GM18861 (cell line): ENCODE results near the gene PYDC1.
"Not testable (repeated sequence)": the region's sequence is repeated elsewhere in the genome, so short reads cannot be mapped to it uniquely, and the experiment has no call there.

Experiments used
- ATAC-seq: cut with Tn5 transposase; IDR thresholded peaks from one replicate; pipeline ENCODE4 v1.9.1; 2021; ENCODE audit not compliant: unreplicated experiment

Gene PYDC1

DNA sequence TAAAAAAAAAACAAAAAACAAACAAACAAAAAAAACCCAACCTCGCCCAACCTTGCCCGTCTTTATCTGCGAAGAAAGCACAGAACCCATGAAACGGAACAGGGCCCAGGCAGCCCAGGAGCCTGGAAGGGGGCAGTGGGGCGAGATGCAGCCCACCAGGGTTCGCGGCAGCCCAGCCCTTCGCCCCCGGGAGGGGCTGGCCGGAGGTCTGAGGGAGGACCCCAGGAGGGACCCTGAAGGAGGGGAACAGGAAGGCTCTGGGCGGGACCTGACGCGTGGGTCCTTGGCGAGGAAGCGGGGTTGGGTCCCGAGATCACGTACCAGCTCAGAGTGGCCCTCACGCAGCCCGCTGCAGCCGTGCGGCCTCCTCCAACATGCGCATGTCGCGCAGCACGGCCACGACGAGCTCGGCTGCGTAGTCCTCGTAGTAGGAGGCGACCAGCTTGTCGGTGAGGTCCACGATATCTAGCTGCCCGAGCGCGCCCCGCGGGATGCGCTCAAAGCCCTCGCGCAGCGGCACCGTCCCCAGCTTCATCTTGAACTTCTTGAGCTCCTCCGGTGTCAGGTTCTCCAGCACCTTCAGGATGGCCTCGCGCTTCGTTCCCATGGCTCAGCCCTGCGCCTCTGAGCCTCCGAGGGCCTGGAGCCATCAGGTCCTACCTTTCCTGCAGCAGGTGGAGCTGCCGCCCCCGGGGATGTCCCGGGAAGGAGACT lies at the start of gene PYDC1:
TSS of gene PYDC1 (minus strand) at position 714 of the 714 bp plus-strand sequence. CDS start at position 607, 107 bp downstream.
- no peak for ATAC-seq

DNA sequence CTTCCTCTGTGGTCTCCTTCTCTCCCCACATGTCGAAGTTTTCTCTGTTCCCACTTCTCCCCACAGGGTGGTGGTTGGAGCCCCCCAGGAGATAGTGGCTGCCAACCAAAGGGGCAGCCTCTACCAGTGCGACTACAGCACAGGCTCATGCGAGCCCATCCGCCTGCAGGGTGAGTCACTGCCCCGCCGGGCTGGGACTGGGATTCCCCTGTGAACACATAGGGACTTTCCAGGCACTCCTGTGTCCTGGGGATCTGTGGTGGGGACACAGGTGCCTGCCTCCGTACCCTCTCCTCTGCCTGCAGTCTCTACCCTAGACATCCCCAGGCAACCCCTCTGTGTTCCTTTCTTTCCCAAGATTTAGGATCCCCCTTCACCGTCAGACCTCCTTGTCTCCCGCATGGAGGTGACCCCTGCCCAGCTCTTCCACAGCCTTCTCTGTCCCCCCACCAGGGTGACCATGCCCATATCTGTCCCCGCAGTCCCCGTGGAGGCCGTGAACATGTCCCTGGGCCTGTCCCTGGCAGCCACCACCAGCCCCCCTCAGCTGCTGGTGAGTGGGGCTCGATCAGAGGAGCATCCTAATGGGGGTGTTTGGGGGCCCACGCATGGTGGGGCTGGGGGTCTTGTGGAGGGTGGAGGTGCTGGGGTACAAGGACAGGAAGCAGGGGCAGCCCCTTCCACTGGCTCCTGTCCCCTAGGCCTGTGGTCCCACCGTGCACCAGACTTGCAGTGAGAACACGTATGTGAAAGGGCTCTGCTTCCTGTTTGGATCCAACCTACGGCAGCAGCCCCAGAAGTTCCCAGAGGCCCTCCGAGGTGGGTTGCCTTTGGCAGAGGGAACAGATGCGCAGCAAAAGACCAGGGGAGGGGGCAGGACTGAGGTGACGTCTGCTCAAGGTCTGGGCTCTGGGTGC lies 48.7 kb upstream of the PYDC1 start:
- ATAC-seq: peak; percentile 90

DNA sequence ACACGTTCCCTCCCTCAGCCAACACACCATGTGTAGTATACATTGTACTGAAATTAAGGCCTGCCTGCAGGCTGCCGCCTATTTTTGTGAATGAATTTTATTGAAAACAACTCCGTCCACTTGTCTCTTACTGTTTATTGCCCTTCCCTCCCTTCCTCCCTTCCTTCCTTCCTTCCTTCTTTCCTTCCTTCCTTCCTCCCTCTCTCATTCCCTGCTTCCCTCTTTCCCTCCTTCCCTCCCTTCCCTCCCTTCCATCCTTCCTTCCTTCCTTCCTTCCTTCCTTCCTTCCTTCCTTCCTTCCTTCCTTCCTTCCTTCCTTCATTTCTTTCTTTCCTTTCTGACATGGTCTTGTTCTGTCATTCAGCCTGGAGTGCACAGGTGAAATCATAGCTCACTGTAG lies 45.1 kb upstream of the PYDC1 start:
- ATAC-seq: no peak

DNA sequence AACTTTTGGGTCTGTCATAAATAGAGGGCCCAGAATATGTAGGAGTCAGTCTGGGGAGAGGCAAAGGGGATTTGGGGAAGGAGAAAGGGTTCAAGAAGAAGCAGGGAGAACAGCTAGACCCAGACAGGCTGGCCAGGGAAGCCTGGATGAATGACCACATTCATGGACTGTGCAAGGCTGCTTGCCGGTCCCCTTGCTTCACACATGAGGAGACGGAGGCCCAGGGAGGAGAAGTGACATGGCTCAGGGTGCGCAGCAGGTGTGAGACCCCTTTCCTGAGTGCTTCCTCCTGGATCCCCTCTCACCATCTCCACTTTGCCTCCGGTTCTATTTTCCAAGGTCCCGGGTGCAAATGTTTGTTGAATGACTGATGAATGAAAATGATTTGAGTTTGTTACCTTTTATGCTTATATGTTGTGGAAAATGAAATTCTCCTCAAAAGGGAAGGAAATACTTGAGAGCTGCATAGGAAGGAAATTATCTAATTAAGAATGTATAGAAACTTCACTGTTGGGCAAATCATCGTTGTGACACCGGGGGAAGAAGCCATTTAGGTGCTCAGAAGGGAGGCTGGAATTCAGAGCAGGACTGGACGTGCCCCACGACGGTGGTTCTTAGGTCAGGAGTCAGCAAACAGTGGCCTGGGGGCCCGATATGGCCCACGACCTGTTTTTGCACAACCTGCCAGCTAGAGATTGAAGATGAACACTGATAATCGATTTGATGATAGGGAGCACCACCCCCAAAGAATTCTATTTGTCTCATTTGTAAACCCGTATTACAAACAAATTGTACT lies 43.4 kb upstream of the PYDC1 start:
- ATAC-seq: no peak

DNA sequence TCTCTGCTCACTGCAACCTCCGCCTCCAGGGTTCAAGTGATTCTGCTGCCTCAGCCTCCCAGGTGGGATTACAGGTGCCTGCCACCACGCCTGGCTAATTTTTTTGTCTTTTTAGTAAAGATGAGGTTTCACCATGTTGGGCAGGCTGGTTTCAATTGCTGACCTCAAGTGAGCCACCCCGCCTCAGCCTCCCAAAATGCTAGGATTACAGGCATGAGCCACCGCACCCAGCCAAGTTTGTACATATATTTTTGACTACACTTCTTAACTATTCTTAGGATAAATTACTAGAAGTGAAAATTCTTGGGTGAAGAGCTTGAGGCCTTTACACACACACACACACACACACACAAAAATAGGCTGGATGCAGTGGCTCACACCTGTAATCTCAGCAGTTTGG lies 41.4 kb upstream of the PYDC1 start:
- no peak for ATAC-seq

DNA sequence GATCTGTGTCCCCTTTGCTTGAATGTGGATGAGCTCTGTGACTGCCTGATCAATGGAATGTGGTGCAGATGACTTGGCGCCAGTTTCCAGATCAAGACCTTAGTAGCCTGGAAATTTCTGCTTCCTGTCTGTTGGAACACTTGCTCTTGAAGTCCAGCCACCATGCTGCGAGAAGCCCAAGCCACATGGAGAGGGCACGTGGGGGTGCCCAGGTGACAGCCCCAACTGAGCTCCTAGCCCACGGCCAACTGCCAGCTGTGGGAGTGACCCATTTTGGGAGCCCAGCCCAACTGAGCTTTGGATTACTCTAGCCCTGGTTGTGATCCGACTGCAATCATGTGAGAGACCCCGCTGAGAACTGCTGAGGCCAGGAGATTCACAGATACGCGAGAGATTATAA lies 39.5 kb upstream of the PYDC1 start:
- ATAC-seq: no peak

DNA sequence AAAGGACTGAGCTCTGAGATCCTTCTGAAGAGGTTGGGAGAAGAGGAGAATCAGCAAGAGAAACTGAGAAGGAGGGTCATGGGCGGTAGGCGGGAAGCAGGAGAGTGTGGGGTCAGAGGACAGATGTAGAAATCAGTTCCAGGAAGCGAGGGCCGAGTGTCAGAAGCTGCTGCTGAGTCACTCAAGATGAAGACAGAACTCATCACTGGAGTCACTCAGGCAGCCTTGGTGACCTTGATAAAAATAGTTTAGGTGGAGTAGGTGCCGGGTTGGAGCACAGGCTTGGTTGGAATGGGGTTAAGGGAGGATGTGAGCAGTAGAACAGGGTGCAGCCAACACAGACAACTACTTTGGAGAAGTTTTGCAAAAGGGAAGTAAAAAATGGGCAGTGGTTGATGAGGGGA lies 36.7 kb upstream of the PYDC1 start:
- ATAC-seq: no peak

DNA sequence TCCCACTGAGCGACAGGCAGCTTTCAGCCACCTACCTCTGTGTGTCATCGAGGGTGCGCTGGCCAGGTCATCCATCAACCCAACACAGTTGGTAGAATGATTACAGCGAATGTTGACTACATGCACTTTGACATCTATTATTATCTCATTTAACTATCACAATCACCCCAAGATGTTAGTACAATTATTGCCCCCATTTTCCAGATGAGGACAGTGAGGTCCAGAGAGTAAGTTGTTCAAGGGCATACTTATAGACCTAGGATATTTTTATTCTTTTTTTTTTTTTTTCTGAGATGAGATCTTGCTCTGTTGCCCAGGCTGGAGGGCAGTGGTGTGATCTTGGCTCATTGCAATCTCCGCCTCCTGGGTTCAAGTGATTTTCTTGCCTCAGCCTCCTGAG lies 34.5 kb upstream of the PYDC1 start:
- ATAC-seq: no peak

DNA sequence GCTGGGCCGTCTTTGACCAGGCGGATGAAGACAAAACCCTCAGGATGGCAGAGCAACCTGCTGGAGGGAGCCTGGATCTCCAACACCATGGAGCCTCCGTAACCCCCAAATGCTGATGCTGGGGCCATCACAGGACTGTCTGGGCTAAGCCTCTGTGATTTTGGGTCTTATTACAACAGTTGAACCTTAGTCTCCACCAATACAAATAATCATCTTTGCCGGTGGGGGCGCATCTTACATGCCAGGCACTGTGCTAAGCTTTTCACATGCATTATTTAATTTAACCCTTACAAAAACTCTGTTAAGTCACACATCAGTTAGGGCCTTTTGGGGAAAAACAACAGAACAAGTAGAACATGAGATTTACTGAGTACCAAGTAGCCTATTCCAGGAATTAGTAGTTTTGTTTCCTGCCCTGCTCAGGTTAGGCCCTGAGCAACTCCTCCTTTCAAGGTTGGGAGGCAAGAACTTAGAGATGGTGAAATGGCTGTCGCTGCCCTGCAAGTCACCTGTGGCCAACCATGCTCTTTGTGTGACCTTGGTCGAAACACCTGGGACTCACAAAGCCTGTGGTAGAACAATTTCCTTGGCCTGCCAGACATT lies 33.9 kb upstream of the PYDC1 start:
- no peak for ATAC-seq

DNA sequence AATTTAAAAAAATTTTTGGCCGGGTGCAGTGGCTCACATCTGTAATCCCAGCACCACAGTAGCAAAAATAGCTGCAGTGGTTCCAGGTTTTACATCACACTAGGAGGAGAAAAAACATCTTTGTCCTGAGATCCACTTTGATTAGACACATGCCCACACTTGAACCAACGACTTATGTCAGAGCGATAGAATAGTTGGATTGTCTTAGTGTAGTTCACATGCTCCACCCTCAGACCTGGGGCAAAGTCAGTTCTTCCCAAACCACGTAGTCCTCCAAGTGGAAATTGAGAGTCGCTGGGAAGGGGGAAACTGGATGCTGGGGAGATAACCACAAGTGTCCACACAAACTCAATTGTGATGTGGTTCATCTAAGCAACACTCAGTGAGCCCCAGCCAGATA lies 31.4 kb upstream of the PYDC1 start:
- no peak for ATAC-seq

DNA sequence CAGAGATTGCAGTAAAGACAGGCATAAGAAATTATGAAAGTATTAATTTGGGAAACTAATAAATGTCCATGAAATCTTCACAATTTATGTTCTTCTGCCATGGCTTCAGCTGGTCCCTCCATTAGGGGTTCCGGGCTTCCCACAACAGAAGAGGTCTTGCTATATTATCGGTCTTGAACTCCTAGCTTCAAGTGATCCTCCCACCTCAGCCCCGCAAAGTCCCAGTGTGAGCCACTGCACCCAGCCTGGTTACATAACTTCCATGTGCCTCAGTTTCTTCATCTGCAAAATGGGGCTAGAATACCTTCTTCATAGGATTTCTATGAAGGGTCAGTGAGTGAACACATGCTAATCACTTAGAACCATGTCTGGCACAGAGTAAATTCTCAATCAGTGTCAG lies 29.4 kb upstream of the PYDC1 start:
- no peak for ATAC-seq

DNA sequence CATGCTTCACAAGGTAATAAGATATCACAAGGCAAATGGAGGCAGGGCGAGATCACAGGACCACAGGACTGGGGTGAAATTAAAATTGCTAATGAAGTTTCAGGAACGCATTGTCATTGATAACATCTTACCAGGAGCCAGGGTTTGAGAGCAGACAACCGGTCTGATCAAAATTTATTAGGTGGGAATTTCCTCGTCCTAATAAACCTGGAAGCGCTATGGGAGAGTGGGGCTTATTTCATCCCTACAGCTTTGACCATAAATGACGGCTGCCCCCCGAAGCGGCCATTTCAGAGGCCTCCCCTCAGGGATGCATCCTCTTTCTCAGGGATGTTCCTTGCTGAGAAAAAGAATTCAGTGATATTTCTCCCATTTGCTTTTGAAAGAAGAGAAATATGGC lies 28.7 kb upstream of the PYDC1 start:
- not testable (repeated sequence) for ATAC-seq

DNA sequence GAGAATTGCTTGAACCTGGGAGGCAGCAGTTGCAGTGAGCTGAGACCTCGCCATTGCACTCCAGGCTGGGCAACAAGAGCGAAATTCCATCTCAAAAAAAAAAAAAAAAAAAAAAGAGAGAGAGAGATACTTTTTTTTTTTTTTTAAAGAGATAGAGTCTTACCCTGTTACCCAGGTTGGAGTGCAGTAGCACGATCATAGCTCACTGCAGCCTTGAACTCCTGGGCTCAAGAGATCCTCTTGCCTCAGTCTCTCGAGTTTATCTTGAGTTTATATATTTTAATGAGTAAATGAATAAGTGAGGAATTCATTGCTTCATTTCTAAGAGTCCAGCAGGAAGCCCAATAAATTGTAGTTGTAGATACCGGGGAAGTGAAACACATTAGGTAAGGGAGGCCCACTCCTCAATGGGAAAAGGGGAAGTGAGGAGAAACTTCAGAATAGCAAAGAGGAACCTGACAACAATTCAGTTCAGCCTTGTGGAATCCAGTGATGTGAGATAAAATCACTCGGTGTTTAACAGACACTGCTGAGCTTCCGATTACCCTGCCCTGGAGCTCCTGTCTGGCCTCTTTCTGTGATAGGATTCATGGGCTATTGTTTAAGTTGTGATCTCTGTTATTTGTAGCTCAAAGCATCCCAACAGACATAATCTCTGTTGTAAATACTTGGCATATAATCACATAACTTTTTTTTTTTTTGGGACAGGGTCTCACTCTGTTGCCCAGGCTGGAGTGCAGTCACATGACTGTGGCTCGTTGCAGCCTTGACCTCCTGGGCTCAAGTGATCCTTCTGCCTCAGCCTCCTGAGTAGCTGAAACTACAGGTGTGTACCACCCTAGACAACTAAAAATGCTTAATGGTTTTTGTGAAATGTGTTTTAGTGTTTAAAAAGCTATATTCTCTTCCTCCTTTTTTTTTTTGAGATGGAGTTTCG lies 27.1 kb upstream of the PYDC1 start:
- no peak for ATAC-seq

DNA sequence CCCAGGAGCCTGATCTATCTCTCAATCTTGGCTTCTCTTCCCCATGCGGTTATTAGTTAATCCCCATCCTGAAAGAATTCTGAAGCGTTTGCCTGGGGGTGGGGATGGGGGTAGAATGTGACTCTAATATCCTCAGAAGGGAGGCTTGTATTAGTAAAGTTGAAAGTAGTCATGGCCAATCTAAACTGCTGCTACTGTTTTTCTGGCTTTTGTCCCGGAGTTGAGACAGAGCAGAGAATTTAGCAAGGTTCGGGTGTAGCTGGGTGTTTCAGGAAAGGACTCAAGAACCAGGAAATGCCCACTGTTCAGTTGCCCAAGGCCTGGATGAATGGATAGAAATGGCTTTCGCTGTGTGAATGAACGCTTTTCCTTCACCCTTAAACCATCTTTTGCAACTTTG lies 25.3 kb upstream of the PYDC1 start:
- ATAC-seq: no peak

DNA sequence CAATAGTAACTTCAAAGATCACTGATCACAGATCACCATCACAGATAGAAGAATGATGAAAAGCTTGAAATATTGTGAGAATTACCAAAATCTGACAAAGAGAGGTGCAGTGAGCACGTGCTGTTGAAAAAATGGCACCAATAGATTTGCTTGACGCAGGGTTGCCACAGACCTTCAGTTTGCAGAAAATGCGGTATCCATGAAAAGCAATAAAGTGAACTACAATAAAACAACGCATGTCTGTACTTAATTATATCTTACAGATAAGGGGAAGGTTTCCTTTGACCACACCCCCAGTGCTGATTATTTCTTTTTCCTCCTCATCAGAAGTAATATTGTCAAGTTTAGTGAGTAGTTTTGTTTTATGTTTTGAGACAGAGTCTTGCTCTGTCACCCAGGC lies 21.1 kb upstream of the PYDC1 start:
- no peak for ATAC-seq

DNA sequence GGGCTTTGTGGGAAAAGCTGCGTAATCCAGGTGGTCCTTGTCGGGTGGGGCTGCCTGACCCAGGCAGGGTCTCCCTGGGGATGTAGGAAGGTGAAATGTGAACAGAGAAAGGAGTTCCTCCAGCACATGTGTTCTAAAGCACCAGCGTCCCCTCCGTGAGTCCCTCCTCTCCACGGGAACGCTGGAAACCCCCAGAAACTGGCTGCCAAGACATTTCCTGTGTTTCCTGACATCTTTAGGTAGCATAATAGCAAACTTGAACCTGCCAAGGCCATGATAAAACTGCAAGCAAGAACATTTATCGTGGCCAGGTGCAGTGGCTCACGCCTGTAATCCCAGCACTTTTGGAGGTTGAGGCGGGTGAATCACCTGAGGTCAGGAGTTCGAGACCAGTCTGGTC lies 12.6 kb upstream of the PYDC1 start:
- no peak for ATAC-seq

DNA sequence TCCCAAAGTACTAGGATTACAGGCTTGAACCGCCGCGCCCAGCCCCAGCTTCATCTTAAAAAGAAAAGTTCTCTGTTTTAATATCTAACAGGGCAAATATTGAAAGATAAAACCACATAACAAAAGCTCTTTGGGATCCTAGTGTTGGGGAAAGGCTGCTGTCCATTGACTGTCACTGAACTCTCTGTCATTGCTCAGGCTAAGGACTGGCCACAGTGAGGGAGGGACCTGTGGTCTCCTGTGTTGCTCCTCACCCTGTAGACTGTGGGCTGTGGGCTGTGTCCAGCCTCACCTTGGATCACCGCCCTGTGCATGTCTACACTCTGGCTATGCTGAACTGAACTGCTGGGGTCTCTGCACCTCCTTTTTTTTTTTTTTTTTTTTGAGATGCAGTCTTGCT lies 11.3 kb upstream of the PYDC1 start:
- no peak for ATAC-seq

DNA sequence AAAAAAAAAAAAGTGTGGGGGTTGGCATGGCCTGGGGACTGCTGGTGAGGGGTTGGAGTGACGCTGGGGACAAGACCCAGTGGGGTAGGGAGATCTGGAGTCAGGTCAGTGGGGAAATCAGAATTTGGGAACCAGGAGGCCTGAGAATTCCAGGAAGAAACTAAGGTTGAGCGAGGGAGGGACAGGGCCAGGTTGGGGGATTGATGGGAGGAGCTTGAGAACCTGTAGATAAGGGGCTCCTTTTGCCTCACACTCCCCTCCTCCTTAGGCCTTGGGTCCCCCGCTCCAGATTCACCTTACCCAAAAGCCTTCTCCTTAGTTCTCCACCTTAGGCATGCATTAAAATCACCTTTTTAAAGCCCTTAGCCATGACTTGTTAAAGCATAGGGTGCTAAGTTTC lies 8.3 kb upstream of the PYDC1 start:
- no peak for ATAC-seq

DNA sequence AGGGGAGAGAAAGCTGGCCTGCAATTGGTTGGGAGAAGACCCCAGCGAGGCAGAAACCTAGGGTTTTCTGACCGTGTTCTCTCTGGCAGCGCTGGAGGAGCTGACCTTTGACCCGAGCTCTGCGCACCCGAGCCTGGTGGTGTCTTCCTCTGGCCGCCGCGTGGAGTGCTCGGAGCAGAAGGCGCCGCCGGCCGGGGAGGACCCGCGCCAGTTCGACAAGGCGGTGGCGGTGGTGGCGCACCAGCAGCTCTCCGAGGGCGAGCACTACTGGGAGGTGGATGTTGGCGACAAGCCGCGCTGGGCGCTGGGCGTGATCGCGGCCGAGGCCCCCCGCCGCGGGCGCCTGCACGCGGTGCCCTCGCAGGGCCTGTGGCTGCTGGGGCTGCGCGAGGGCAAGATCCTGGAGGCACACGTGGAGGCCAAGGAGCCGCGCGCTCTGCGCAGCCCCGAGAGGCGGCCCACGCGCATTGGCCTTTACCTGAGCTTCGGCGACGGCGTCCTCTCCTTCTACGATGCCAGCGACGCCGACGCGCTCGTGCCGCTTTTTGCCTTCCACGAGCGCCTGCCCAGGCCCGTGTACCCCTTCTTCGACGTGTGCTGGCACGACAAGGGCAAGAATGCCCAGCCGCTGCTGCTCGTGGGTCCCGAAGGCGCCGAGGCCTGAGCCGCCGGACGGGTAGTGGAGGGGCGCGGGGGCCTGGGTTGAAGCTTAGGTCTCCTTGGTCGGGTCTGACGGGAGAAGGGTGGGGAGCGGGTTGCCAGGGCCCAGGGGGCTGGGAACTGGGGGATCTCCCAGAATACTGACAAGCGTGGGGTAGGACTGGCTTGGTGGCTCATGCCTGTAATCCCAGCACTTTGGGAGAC lies 7.4 kb upstream of the PYDC1 start:
- no peak for ATAC-seq
